ENCODE measurements around the gene OCSTAMP. TPM values are rescaled to one million over a fixed set of nuclear protein-coding genes. Genes with fewer than 3 reads are reported as not detected.

Gene OCSTAMP
- polyA plus RNA-seq, 4 donors: 0.01 TPM; not detected in 3

DNA sequence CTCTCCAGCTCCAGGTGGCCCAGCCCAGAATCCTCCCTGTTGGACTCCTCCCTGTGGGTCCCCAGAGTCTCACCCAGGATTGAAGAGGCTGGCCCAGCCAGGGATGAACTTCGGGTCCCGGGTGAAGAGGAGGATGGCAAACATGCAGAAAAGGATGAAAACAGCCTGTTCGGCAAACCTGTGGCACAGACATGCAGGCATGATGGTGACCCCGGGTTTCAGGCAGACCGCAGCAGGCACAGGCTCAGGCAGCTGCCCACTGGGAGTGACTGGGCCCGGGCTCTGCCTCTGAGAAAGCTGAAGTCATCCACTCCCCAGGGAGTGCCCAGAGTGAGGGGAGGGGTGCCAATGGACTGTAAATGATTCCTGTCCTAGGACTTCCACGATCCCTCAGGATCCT is 37.5 kb upstream of the OCSTAMP start:
- Histone ChIP-seq H3K36me3 (ENCODE audit: control insufficient read depth in 3 of 3, insufficient read depth in 2 of 3, low read depth in 1 of 3, low read length in 3 of 3) (peaks cover 0 to 3% (median 0%) of the 10 kb centered on the region in 3 donors), H3K9me3 (ENCODE audit: control insufficient read depth in 2 of 2, insufficient read depth in 1 of 2, low read depth in 1 of 2, low read length in 1 of 2) (no peaks in the 10 kb centered on the region), H3K27me3 (ENCODE audit: control insufficient read depth in 3 of 3, insufficient read depth in 3 of 3, low read length in 3 of 3) (no peaks in the 10 kb centered on the region), H3K4me3 (ENCODE audit: low read depth in 1 of 3, low read length in 3 of 3) (no peak overlapping the region), H3K27ac (ENCODE audit: low read depth in 1 of 3, low read length in 2 of 3) (no peak overlapping the region), H3K4me1 (ENCODE audit: control insufficient read depth in 3 of 3, insufficient read depth in 2 of 3, low read depth in 1 of 3, low read length in 2 of 3) (no peaks in the 10 kb centered on the region)
- no peak for FAIRE-seq
- WGBS, 3 donors: 69 to 79% (median 71%) methylated on average over 7 of the region's 7 CpGs
- no peak for DNase-seq

DNA sequence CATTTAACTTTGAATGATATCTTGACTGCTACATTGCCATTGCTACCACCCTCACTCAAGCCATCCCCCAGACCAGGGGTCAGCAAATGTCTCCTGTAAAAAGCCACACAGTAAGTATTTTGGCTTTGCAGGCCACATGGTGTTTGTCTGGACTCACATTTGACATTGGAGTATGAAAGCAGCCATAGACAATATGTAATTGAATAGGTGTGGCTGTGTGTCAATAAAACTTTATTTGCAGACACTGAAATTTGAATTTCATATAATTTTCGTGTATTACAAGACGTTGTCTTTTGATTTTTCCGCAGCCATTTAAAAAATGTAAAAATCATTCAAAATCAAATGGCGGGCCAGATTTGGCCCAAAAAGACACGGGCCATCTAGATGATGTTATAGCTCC is 36.3 kb upstream of the OCSTAMP start:
- WGBS, 3 donors: 89 to 97% (median 95%) methylated on average over 5 of the region's 5 CpGs
- H3K27me3 ChIP-seq (ENCODE audit: control insufficient read depth in 3 of 3, insufficient read depth in 3 of 3, low read length in 3 of 3): no peaks in the 10 kb centered on the region
- no peak overlapping the region for H3K4me3 ChIP-seq (ENCODE audit: low read depth in 1 of 3, low read length in 3 of 3)
- no peak for DNase-seq
- FAIRE-seq: no peak
- no peak overlapping the region for H3K27ac ChIP-seq (ENCODE audit: low read depth in 1 of 3, low read length in 2 of 3)
- no peaks in the 10 kb centered on the region for H3K9me3 ChIP-seq (ENCODE audit: control insufficient read depth in 2 of 2, insufficient read depth in 1 of 2, low read depth in 1 of 2, low read length in 1 of 2)
- H3K4me1 ChIP-seq (ENCODE audit: control insufficient read depth in 3 of 3, insufficient read depth in 2 of 3, low read depth in 1 of 3, low read length in 2 of 3): no peaks in the 10 kb centered on the region
- H3K36me3 ChIP-seq (ENCODE audit: control insufficient read depth in 3 of 3, insufficient read depth in 2 of 3, low read depth in 1 of 3, low read length in 3 of 3): peaks cover 0 to 3% (median 0%) of the 10 kb centered on the region in 3 donors

DNA sequence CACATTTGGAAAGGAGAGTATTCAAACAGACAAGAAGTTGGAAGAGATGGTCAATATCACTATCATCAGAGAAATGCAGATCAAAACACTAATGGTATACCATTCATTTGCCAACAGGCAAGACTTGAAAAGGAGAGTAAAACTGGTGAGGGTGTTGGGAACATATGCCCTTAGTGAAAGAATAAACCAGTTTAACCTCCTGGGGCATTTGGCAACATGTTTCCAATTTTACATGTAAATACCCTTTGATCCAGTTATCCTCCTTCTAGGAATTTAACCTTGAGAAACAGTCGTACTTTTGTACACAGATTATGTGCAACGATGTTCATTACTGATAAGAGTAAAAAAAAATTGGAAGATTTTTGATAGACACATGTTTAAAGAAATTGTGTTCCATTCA is 34.1 kb upstream of the OCSTAMP start:
- Histone ChIP-seq H3K9me3 (ENCODE audit: control insufficient read depth in 2 of 2, insufficient read depth in 1 of 2, low read depth in 1 of 2, low read length in 1 of 2) (peaks cover 0 to 3% of the 10 kb centered on the region in 2 donors), H3K27me3 (ENCODE audit: control insufficient read depth in 3 of 3, insufficient read depth in 3 of 3, low read length in 3 of 3) (no peaks in the 10 kb centered on the region), H3K4me3 (ENCODE audit: low read depth in 1 of 3, low read length in 3 of 3) (no peak overlapping the region), H3K27ac (ENCODE audit: low read depth in 1 of 3, low read length in 2 of 3) (no peak overlapping the region), H3K4me1 (ENCODE audit: control insufficient read depth in 3 of 3, insufficient read depth in 2 of 3, low read depth in 1 of 3, low read length in 2 of 3) (no peaks in the 10 kb centered on the region), H3K36me3 (ENCODE audit: control insufficient read depth in 3 of 3, insufficient read depth in 2 of 3, low read depth in 1 of 3, low read length in 3 of 3) (peaks cover 0 to 3% (median 0%) of the 10 kb centered on the region in 3 donors)
- FAIRE-seq: no peak
- DNase-seq: no peak
- 16 to 55% (median 52%) methylated on average over 2 of the region's 2 CpGs for WGBS, 3 donors

DNA sequence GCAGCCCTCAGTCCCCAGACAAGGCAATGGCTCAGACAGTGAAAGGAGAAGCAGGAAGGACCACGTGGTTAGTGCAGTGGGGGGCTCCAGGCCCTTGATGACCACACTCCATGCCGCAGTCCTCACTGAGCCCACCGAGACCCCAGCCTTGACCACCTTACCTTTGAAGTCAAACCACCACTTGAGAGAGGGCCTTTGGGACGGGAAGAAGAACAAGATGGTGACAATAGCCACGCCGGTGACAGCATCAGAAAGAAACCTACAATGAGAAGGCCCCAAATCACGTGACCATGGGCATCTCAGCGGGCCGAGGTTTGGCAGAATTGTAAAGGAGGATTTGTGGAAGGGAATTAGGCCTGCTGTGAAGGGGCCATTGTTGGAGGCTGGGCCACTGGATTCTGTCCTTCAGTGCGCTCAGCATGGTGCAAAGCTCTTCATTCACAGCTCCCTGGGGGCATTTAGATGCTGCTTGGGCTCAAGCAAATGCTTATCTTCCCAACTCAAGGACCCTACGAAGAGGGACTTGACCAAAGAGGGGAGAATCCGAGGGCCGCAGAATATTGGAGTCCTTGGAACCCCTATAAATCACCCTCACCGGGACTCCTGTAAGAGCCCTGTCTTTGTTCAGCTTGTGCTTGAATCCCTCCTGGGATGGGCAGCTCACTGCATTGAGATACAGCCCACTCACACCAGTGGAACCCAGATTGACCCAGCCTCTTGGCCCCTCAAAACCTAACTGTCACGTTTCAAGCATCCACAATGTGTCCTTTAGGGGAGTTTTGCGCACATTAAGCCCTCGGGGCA is 33.2 kb upstream of the OCSTAMP start:
- no peak for FAIRE-seq

DNA sequence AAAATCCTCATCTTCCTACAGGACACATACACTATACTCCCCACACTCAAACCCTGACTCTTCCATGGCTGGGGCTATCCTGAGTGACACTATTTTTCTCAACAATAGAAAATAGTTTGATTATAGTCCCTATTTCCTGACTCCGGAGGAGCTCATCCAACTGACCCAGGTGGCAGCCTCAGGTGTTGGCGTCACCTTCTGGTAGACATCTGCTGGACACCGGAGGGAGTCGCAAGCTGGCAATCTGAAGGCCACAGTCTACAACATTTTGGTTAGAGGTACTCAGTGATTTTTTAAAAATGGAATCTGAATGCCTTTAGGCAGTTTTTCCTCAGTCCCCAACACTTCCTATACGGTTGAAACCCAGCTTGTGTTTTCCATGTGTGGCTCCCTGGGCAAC is 32.2 kb upstream of the OCSTAMP start:
- Histone ChIP-seq H3K27me3 (ENCODE audit: control insufficient read depth in 3 of 3, insufficient read depth in 3 of 3, low read length in 3 of 3) (no peaks in the 10 kb centered on the region), H3K27ac (ENCODE audit: low read depth in 1 of 3, low read length in 2 of 3) (no peak overlapping the region), H3K4me1 (ENCODE audit: control insufficient read depth in 3 of 3, insufficient read depth in 2 of 3, low read depth in 1 of 3, low read length in 2 of 3) (no peaks in the 10 kb centered on the region), H3K36me3 (ENCODE audit: control insufficient read depth in 3 of 3, insufficient read depth in 2 of 3, low read depth in 1 of 3, low read length in 3 of 3) (peaks cover 0 to 3% (median 0%) of the 10 kb centered on the region in 3 donors), H3K4me3 (ENCODE audit: low read depth in 1 of 3, low read length in 3 of 3) (no peak overlapping the region), H3K9me3 (ENCODE audit: control insufficient read depth in 2 of 2, insufficient read depth in 1 of 2, low read depth in 1 of 2, low read length in 1 of 2) (peaks cover 0 to 3% of the 10 kb centered on the region in 2 donors)
- WGBS, 3 donors: 87 to 93% (median 88%) methylated on average over 5 of the region's 5 CpGs
- DNase-seq: no peak
- no peak for FAIRE-seq

More for the DNA sequence above, 33.2 kb upstream of the OCSTAMP start:
- WGBS, 3 donors: 72 to 73% (median 73%) methylated on average over 17 of the region's 17 CpGs
- H3K9me3 ChIP-seq (ENCODE audit: control insufficient read depth in 2 of 2, insufficient read depth in 1 of 2, low read depth in 1 of 2, low read length in 1 of 2): peaks cover 0 to 3% of the 10 kb centered on the region in 2 donors
- no peaks in the 10 kb centered on the region for H3K27me3 ChIP-seq (ENCODE audit: control insufficient read depth in 3 of 3, insufficient read depth in 3 of 3, low read length in 3 of 3)
- no peak overlapping the region for H3K4me3 ChIP-seq (ENCODE audit: low read depth in 1 of 3, low read length in 3 of 3)
- H3K36me3 ChIP-seq (ENCODE audit: control insufficient read depth in 3 of 3, insufficient read depth in 2 of 3, low read depth in 1 of 3, low read length in 3 of 3): peaks cover 0 to 3% (median 0%) of the 10 kb centered on the region in 3 donors
- DNase-seq: no peak
- H3K27ac ChIP-seq (ENCODE audit: low read depth in 1 of 3, low read length in 2 of 3): no peak overlapping the region
- H3K4me1 ChIP-seq (ENCODE audit: control insufficient read depth in 3 of 3, insufficient read depth in 2 of 3, low read depth in 1 of 3, low read length in 2 of 3): no peaks in the 10 kb centered on the region

DNA sequence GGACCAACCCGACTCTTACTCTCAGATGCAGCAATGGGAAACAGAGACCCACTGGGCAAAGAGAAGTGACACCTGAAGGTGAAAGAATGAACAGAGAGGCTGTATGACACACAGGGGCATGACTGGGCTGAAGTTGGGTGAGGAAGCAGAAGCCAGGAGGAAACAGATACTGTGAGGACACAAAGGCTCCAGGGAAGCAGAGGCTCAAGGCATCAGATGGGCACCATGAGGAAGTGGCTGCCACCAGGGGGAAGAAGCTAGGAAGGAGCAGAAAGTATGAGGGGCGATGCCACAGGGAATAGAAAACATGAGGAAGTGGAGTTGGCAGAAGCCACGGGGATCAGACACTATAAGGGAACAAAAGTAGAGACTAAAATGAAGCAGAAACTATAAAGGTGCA is 30.9 kb upstream of the OCSTAMP start:
- no peaks in the 10 kb centered on the region for H3K27me3 ChIP-seq (ENCODE audit: control insufficient read depth in 3 of 3, insufficient read depth in 3 of 3, low read length in 3 of 3)
- FAIRE-seq (no peak), DNase-seq (no peak)
- H3K4me1 ChIP-seq (ENCODE audit: control insufficient read depth in 3 of 3, insufficient read depth in 2 of 3, low read depth in 1 of 3, low read length in 2 of 3): no peaks in the 10 kb centered on the region
- H3K36me3 ChIP-seq (ENCODE audit: control insufficient read depth in 3 of 3, insufficient read depth in 2 of 3, low read depth in 1 of 3, low read length in 3 of 3): peaks cover 0 to 3% (median 0%) of the 10 kb centered on the region in 3 donors
- 77 to 84% (median 84%) methylated on average over 3 of the region's 3 CpGs for WGBS, 3 donors
- no peak overlapping the region for H3K27ac ChIP-seq (ENCODE audit: low read depth in 1 of 3, low read length in 2 of 3)
- H3K4me3 ChIP-seq (ENCODE audit: low read depth in 1 of 3, low read length in 3 of 3): no peak overlapping the region
- peaks cover 0 to 3% of the 10 kb centered on the region in 2 donors for H3K9me3 ChIP-seq (ENCODE audit: control insufficient read depth in 2 of 2, insufficient read depth in 1 of 2, low read depth in 1 of 2, low read length in 1 of 2)

DNA sequence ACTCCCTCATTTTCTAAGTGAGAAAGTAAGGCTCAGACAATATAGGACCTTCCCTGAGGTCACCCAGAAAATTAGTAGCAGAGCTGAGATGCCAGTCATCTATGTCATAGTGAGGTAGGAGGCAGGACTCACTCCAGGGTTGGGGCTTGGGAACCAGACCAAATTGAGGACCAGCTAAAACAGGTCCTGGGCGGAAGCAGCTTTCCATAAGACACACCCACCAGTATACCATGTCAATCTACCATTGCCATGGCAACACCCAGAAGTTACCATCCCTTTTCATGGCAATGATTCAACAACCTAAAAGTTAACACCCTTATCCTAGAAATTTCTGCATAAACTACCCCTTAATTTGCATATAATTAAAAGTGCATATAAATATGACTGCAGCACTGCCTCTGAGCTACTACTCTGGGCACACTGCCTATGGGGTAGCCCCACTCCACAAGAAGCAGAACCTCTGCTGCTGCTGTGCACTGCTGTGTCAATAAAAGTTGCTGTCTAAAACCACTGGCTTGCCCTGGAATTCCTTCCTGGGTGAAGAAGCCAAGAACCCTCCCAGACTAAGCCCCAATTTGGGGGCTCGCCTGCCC is 30.3 kb upstream of the OCSTAMP start:
- Histone ChIP-seq H3K27me3 (ENCODE audit: control insufficient read depth in 3 of 3, insufficient read depth in 3 of 3, low read length in 3 of 3) (no peaks in the 10 kb centered on the region), H3K9me3 (ENCODE audit: control insufficient read depth in 2 of 2, insufficient read depth in 1 of 2, low read depth in 1 of 2, low read length in 1 of 2) (peaks cover 0 to 3% of the 10 kb centered on the region in 2 donors), H3K4me1 (ENCODE audit: control insufficient read depth in 3 of 3, insufficient read depth in 2 of 3, low read depth in 1 of 3, low read length in 2 of 3) (no peaks in the 10 kb centered on the region), H3K27ac (ENCODE audit: low read depth in 1 of 3, low read length in 2 of 3) (no peak overlapping the region), H3K36me3 (ENCODE audit: control insufficient read depth in 3 of 3, insufficient read depth in 2 of 3, low read depth in 1 of 3, low read length in 3 of 3) (peaks cover 0 to 3% (median 0%) of the 10 kb centered on the region in 3 donors), H3K4me3 (ENCODE audit: low read depth in 1 of 3, low read length in 3 of 3) (no peak overlapping the region)
- WGBS, 3 donors: 87 to 90% (median 88%) methylated on average over 2 of the region's 2 CpGs
- FAIRE-seq (no peak), DNase-seq (no peak)

DNA sequence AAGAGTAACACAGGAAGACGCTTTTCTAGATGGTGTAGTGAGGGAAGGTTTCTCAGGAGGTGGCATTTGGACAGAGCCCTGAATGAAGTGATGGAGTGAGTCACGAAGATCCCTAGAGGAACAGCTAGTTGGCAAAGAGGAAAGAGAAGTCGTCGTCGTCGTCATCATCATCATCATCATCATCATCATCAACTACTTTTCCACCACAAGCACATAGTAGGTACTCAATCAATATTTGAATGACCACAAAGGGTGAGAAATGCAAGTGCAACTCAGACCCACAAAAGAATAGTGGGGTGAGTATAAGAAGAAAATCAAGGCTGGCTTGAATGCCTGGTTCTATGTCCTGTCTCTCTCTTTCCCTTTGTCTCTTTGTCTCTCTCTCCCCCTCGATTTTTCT is 28.3 kb upstream of the OCSTAMP start:
- WGBS, 3 donors: 78 to 84% (median 78%) methylated on average over 7 of the region's 7 CpGs
- no peaks in the 10 kb centered on the region for H3K27me3 ChIP-seq (ENCODE audit: control insufficient read depth in 3 of 3, insufficient read depth in 3 of 3, low read length in 3 of 3)

More for the DNA sequence above, 28.3 kb upstream of the OCSTAMP start:
- no peaks in the 10 kb centered on the region for H3K4me1 ChIP-seq (ENCODE audit: control insufficient read depth in 3 of 3, insufficient read depth in 2 of 3, low read depth in 1 of 3, low read length in 2 of 3)
- no peak for DNase-seq
- H3K36me3 ChIP-seq (ENCODE audit: control insufficient read depth in 3 of 3, insufficient read depth in 2 of 3, low read depth in 1 of 3, low read length in 3 of 3): peaks cover 0 to 3% (median 0%) of the 10 kb centered on the region in 3 donors
- H3K9me3 ChIP-seq (ENCODE audit: control insufficient read depth in 2 of 2, insufficient read depth in 1 of 2, low read depth in 1 of 2, low read length in 1 of 2): peaks cover 0 to 3% of the 10 kb centered on the region in 2 donors
- no peak for FAIRE-seq
- H3K27ac ChIP-seq (ENCODE audit: low read depth in 1 of 3, low read length in 2 of 3): no peak overlapping the region
- no peak overlapping the region for H3K4me3 ChIP-seq (ENCODE audit: low read depth in 1 of 3, low read length in 3 of 3)
